ENCODE data around the gene NPIPA7.
"Not testable (repeated sequence)": the region's sequence is repeated elsewhere in the genome, so short reads cannot be mapped to it uniquely, and the experiment has no call there.

DNA sequence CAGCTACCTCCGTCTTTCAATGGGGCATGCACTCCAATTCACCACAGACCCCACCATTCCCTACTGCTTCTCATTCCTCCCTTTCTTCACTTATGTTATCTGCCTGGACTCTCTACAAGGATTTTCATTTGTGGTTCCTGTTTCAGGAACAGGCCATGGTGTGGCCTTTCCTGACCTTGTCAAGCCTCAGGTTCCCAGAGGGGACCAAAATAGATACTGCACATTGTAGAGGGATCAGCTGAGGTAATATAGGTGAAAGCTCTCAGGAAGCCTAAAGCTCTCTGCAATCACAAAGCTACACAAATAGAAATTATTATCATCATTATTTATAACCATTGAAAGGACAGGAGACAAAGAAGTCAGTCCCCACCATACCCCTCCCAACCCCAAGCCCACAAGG, 41.6 kb downstream of the NPIPA7 start:
- TF ChIP-seq, protein P1, sequence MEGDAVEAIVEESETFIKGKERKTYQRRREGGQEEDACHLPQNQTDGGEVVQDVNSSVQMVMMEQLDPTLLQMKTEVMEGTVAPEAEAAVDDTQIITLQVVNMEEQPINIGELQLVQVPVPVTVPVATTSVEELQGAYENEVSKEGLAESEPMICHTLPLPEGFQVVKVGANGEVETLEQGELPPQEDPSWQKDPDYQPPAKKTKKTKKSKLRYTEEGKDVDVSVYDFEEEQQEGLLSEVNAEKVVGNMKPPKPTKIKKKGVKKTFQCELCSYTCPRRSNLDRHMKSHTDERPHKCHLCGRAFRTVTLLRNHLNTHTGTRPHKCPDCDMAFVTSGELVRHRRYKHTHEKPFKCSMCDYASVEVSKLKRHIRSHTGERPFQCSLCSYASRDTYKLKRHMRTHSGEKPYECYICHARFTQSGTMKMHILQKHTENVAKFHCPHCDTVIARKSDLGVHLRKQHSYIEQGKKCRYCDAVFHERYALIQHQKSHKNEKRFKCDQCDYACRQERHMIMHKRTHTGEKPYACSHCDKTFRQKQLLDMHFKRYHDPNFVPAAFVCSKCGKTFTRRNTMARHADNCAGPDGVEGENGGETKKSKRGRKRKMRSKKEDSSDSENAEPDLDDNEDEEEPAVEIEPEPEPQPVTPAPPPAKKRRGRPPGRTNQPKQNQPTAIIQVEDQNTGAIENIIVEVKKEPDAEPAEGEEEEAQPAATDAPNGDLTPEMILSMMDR (IDR thresholded peaks at IDR 0.05) = not testable (repeated sequence)
- TF ChIP-seq POLR2A (IDR thresholded peaks at IDR 0.05) = not testable (repeated sequence)

Data from body of pancreas (tissue), 4 donors.